ENCODE measurements around the gene RCN2.

DNA sequence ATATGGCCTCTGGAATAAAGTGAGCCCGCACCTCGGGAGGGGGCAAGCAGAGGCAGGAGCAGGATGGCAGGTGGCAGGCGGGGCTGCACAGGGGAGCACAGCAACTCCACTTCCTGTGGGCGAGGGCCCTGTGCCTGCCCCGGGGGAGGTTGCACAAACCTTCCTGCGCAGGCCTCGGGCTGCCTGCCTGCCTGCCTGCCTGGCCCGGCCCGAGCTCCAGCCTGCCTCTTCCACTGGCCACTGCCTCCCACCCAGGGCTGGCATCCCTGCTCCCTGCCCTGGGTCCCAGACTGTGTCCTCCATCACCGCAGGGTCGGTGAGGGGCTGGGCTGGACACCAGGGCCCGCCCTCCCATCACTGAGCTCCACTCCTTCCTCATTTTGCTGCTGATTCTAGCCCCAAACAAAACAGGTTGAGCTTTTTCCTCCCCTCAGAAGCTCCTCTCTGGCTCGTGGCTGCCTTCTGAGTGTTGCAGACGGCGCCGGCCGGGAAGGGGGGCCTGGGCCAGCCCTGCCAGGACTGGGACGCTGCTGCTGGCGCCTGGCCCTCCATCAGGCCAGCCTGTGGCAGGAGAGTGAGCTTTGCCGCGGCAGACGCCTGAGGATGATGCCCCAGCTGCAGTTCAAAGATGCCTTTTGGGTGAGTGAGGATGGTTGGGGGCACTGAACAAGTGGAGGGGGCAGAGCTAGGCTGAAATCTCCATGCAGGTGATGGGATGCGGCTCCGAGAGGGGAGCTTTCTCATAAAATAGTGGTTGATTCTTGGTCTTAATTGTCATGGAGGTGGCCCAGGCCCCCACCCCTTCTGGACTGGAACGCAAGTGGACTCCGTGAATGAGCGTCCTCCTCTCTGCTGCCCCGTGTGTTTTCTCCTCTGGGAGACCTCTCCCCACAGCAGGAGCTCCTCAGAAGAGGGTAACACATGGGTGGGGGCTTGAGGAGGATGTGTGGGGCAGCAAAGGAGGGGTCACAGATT lies 63.7 kb downstream of the RCN2 start, which contains the start of gene PSTPIP1:
- no peak for TF ChIP-seq EZH2 (IDR thresholded peaks at IDR 0.05)
- no peak for TF ChIP-seq FOXP2 (optimal IDR thresholded peaks at IDR 0.05; ENCODE audit: control extremely low read depth, extremely low read length, insufficient read depth)
